SU-DHL-6 (cell line): ENCODE data around the gene TLR1.
"Not testable (repeated sequence)": the region's sequence is repeated elsewhere in the genome, so short reads cannot be mapped to it uniquely, and the experiment has no call there.

Experiments
- H2AFZ ChIP-seq: fragments of 200-600 bp; sonication (generic); 2 replicates; pipeline ENCODE4 v1.6.1; 2014; ENCODE audit warnings: low read depth, mild to moderate bottlenecking, moderate library complexity, mixed read lengths, antibody characterized with exemption, low read length; ENCODE audit not compliant: severe bottlenecking
- H3F3A ChIP-seq: fragments of 200-600 bp; shearing (Covaris generic); 2 replicates; pipeline ENCODE4 v1.6.0; 2016; ENCODE audit warnings: antibody characterized with exemption, mild to moderate bottlenecking; ENCODE audit not compliant: insufficient read depth
- H3K27ac ChIP-seq: fragments of 200-600 bp; sonication (generic); 2 replicates; pipeline ENCODE4 v1.5.1; 2016; ENCODE audit warnings: low read depth, mild to moderate bottlenecking, low read length, moderate library complexity, mixed read lengths
- H3K27me3 ChIP-seq: fragments of 200-600 bp; sonication (generic), shearing (Covaris generic); 2 replicates; pipeline ENCODE4 v1.6.0; 2014; ENCODE audit warnings: mild to moderate bottlenecking, low read length
- H3K36me3 ChIP-seq: fragments of 200-600 bp; sonication (generic); 2 replicates; pipeline ENCODE4 v1.6.1; 2014; ENCODE audit warnings: mild to moderate bottlenecking, low read length, mixed read lengths
- H3K4me2 ChIP-seq: fragments of 300-600, 200-600 bp; shearing (Covaris generic), sonication (generic); 2 replicates; pipeline ENCODE4 v1.6.0; 2014; ENCODE audit warnings: low read length, low read depth, mild to moderate bottlenecking; ENCODE audit not compliant: poor library complexity, severe bottlenecking
- H3K4me3 ChIP-seq: fragments of 200-600 bp; sonication (generic); 2 replicates; pipeline ENCODE4 v1.5.1; 2014; ENCODE audit warnings: antibody characterized with exemption, low read length, mild to moderate bottlenecking, mixed read lengths; ENCODE audit not compliant: insufficient read depth, poor library complexity, severe bottlenecking
- H3K79me2 ChIP-seq: fragments of 200-600 bp; sonication (generic); 2 replicates; pipeline ENCODE4 v1.6.1; 2014; ENCODE audit warnings: mild to moderate bottlenecking, low read length, moderate library complexity; ENCODE audit not compliant: insufficient read depth
- H3K9ac ChIP-seq: fragments of 200-600 bp; sonication (generic); 2 replicates; pipeline ENCODE4 v1.7.0; 2014; ENCODE audit warnings: mild to moderate bottlenecking, low read length
- H3K9me2 ChIP-seq: fragments of 200-600 bp; sonication (generic); replicated peaks from 2 replicates; pipeline ENCODE4 v1.6.1; 2014; ENCODE audit warnings: low read length; ENCODE audit not compliant: insufficient read depth
- H3K9me3 ChIP-seq: fragments of 200-600 bp; sonication (generic); 2 replicates; pipeline ENCODE4 v1.6.1; 2014; ENCODE audit warnings: low read length, mixed read lengths; ENCODE audit not compliant: insufficient read depth
- H4K20me1 ChIP-seq: fragments of 200-600 bp; sonication (generic); 2 replicates; pipeline ENCODE4 v1.6.1; 2014; ENCODE audit warnings: low read depth, mild to moderate bottlenecking, antibody characterized with exemption, low read length, moderate library complexity, mixed read lengths
- EZH2phosphoT487 ChIP-seq: fragments of 200-600 bp; sonication (generic), shearing (Covaris generic); conservative IDR thresholded peaks from 2 replicates; pipeline ENCODE4 v1.6.1; 2018; ENCODE audit warnings: mild to moderate bottlenecking, antibody characterized with exemption, low read length, moderate library complexity, mixed read lengths
- TF ChIP-seq, protein P1 (sequence below): fragments of 200-600 bp; sonication (generic); IDR thresholded peaks from one replicate; pipeline ENCODE4 v1.5.1; 2017; ENCODE audit warnings: antibody characterized with exemption, mild to moderate bottlenecking, low read length, moderate library complexity; ENCODE audit not compliant: insufficient read depth, poor library complexity, severe bottlenecking

Gene TLR1

DNA sequence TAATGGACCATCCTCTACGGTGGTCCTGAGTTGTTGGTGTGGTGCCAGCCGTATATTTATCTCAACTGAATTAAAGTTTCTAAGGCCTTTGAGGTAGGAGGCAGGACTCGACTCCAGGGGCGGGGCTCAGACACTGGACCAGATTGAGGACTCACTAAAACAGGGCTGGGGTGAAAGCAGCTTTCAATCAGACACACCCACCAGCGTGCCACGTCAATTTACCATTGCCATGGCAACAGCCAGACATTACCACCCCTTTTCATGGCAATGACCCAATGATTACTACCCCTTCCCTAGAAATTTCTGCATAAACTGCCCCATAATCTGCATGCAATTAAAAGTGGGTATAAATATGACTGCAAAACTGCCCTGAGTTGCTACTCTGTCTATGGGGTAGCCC lies 6.7 kb upstream of the TLR1 start:
- no peak overlapping the region for H3K4me3 ChIP-seq
- peaks cover 17% of the 10 kb centered on the region for H3F3A ChIP-seq

DNA sequence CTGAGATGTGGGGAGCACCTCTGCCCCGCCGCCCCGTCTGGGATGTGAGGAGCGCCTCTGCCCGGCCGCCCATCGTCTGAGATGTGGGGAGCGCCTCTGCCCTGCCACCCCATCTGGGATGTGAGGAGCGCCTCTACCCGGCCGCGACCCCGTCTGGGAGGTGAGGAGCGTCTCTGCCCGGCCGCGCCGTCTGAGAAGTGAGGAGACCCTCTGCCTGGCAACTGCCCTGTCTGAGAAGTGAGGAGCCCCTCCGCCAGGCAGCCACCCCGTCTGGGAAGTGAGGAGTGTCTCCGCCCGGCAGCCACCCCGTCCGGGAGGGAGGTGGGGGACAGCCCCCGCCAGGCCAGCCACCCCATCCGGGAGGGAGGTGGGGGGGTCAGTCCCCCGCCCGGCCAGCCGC lies 2.9 kb upstream of the TLR1 start:
- Histone ChIP-seq H3K9me3 (peaks cover 10% of the 10 kb centered on the region; the same call in 1 of the 2 replicates), H3K79me2 (peaks cover 21% of the 10 kb centered on the region), H3K36me3 (peaks cover 15% of the 10 kb centered on the region), H3F3A (peaks cover 40% of the 10 kb centered on the region)
- not testable (repeated sequence) for H4K20me1 ChIP-seq, H3K27me3 ChIP-seq, H3K4me3 ChIP-seq, H3K27ac ChIP-seq, H2AFZ ChIP-seq, H3K9ac ChIP-seq, H3K9me2 ChIP-seq, H3K4me2 ChIP-seq

More for the DNA sequence above, 6.7 kb upstream of the TLR1 start:
- TF ChIP-seq, protein P1, sequence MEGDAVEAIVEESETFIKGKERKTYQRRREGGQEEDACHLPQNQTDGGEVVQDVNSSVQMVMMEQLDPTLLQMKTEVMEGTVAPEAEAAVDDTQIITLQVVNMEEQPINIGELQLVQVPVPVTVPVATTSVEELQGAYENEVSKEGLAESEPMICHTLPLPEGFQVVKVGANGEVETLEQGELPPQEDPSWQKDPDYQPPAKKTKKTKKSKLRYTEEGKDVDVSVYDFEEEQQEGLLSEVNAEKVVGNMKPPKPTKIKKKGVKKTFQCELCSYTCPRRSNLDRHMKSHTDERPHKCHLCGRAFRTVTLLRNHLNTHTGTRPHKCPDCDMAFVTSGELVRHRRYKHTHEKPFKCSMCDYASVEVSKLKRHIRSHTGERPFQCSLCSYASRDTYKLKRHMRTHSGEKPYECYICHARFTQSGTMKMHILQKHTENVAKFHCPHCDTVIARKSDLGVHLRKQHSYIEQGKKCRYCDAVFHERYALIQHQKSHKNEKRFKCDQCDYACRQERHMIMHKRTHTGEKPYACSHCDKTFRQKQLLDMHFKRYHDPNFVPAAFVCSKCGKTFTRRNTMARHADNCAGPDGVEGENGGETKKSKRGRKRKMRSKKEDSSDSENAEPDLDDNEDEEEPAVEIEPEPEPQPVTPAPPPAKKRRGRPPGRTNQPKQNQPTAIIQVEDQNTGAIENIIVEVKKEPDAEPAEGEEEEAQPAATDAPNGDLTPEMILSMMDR = no peak
- no peak for TF ChIP-seq EZH2phosphoT487
- Histone ChIP-seq H4K20me1 (no peaks in the 10 kb centered on the region), H3K36me3 (0 out of 2 replicates have a peak, but pooled peaks cover 3% of the 10 kb centered on the region), H3K9ac (no peak overlapping the region), H3K9me2 (no peaks in the 10 kb centered on the region), H3K79me2 (no peaks in the 10 kb centered on the region), H2AFZ (no peak overlapping the region), H3K4me2 (no peak overlapping the region), H3K9me3 (peaks cover 7% of the 10 kb centered on the region; the same call in 1 of the 2 replicates), H3K27ac (no peak overlapping the region), H3K27me3 (no peaks in the 10 kb centered on the region)

DNA sequence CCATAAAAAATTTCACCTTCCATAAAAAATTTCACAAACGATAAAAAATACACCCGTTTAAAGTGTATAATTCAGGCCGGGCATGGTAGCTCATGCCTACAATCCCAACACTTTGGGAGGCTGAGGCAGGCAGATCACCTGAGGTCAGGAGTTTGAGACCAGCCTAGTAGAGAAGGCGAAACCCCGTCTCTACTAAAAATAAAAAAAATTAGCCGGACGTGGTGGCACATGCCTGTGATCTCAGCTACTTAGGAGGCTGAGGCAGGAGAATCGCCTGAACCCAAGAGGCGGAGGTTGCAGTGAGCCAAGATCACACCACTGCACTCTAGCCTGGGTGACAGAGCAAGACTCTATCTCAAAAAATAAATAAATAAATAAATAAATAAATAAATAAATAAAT lies 1.7 kb upstream of the TLR1 start:
- H4K20me1 ChIP-seq, H3K4me3 ChIP-seq, H3K9me2 ChIP-seq, H3K27me3 ChIP-seq: not testable (repeated sequence)
- Histone ChIP-seq H3K4me2 (peak overlapping the region; percentile 91), H3K36me3 (peaks cover 27% of the 10 kb centered on the region), H2AFZ (peak overlapping the region; percentile 2), H3K9ac (peak overlapping the region; percentile 72), H3K27ac (peak overlapping the region; percentile 98), H3F3A (peaks cover 40% of the 10 kb centered on the region), H3K9me3 (peaks cover 22% of the 10 kb centered on the region; the same call in 1 of the 2 replicates), H3K79me2 (peaks cover 32% of the 10 kb centered on the region)

DNA sequence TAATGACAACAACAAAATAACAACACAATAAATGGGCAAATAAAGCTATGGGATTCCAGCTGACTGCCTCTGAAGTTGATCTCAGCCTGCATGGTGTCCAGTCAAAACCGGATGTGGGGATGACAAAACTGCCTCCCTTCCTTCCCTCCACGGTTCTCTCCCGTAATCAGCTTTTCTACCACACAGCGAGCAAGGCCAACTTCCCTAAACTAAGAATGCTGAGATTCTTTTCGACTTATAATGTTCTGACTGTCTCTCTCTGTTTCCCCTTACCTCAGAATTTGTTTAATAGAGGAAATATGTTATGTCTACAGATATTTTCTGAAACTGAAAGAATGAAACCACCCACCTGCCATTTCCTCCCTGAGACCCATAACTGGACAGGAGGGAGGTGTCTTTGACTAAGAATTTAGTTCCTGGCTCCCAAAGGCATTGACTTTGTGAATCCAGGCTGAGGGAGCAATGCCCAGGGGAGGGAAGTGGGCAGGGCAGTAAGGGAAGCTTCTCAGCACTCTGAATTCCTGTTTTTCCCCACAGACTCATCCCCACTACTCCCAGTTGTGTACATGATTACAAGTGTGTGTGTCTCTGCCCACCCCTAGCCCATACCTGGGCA lies 1.0 kb upstream of the TLR1 start:
- Histone ChIP-seq H3F3A (peaks cover 40% of the 10 kb centered on the region), H3K9me3 (peaks cover 28% of the 10 kb centered on the region; the same call in 1 of the 2 replicates), H3K27me3 (no peaks in the 10 kb centered on the region), H3K36me3 (peaks cover 33% of the 10 kb centered on the region), H2AFZ (peak overlapping the region; percentile 2), H3K9me2 (no peaks in the 10 kb centered on the region), H4K20me1 (no peaks in the 10 kb centered on the region), H3K79me2 (peaks cover 38% of the 10 kb centered on the region), H3K4me3 (peak overlapping the region; percentile 68), H3K4me2 (peak overlapping the region; percentile 91), H3K27ac (peak overlapping the region; percentile 98), H3K9ac (peak overlapping the region; percentile 72)
- TF ChIP-seq, protein P1 = no peak
- TF ChIP-seq EZH2phosphoT487 = no peak
